HG03575 (cell line): ENCODE measurements around the gene ZNF546.

ENCODE experiments used
- ATAC-seq: cut with Tn5 transposase; IDR thresholded peaks from one replicate; pipeline ENCODE4 v1.9.1; 2021; ENCODE audit not compliant: unreplicated experiment, insufficient number of reproducible peaks, low FRiP score; ENCODE audit errors: extremely low read depth

Gene ZNF546

DNA sequence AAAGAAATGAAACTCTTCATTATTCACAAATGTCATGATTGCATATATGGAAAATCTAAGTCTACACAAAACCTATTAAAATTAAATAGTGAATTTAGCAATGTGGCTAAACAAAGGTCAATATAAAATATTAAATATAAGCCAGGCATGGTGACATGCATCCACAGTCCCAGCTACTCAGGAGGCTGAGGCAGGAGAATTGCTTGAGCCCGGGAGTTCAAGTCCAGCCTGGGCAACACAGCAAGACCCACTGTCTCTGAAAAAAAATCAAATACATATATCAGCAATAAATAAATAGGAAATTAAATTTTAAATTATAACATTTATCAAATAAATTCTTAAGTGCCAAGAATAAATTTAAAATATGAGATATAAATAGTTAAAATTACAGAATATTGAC, 14.0 kb upstream of the ZNF546 start:
- ATAC-seq, result no peak

DNA sequence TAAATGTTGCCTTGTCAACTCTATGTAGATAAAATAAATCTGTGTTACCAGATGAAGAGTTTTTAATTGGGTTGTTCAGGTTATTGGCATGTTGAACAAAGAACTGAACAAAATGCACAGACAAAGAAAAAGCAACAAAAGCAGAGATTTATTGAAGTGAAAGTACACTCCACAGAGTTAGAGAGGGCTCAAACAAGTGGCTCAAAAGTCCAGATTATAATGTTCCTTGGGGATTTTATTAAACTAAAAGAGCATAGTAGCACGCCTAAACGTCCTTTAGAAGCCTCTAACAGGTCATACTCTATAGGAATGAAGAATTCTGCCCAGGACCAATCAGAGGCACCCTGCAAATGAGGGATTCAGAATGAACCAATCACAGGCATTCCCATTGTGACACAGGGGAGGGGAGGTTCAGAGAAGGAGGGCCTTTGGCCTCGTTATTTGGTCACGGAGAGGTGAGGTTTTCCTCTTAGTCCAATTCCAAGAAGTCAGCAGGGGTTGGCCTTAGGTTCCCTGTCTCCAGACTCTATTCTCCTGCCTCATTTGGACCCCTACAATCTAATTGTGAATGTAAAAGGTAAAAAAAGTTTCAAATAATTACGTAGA, 13.1 kb upstream of the ZNF546 start:
- no peak for ATAC-seq

DNA sequence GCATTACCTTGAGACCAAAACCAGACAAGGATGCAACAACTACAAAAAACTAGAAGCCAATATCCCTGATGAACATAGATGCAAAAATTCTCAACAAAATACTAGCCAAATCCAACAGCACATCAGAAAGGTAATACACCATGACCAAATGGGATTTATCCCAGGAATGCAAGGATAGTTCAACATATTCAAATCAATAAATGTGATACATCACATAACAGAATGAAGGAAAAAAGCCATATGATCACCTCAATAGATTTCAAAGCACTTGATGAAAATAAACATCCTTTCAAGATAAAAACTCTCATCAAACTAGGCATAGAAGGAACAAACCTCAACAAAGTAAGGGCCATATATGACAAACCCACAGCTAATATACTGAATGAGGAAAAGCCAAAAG, 10.2 kb upstream of the ZNF546 start:
- ATAC-seq, result no peak

DNA sequence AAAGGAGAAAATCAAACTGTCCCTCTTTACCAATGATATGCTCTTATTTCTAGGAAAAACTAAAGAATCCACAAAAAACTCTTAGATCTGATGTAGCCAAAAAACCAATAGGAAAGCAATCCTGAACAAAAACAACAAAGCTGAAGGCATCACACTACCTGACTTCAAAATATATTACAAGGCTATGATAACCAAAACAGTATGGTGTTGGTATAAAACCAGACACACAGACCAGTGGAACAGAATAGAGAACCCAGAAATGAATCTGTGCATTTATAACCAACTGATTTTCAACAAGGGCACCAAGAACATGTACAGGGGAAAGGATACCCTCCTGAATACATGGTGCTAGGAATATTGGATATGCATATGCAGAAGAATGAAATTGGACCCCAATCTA, 9.7 kb upstream of the ZNF546 start:
- ATAC-seq, result no peak

DNA sequence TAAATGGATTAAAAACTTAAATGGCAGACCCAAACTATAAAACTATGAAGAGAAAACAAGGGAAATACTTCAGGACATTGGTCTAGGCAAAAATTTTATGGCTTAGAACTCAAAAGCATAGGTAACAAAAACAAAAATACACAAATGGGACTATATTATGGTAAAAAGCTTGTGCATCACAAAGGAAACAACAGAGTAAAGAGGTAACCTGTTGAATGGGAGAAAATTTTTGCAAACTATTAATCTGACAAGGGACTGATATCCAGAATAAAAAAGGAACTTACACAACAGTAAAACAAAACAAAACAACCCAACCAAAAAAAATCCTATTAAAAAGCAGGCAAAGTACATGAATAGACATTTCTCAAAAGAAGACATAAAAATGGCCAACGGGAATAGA, 9.3 kb upstream of the ZNF546 start:
- ATAC-seq, result no peak

DNA sequence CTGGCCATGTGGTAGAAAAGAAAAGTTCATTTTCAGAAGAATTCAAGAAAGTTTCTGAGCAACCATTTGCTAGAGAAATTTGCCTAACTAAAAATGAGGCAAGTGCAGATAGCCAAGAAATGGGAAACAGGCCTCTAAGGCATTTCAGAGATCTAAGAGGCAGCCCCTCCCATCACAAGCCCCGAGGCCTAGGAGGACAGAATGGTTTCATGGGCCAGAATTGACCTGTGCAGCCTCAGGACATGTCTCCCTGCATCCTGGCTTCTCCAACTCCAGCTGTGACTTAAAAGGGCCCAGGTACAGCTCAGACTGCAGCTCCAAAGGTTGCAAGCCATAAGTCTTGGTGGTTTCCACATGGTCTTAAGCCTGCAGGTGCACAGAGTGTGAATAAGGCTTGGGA, 3.3 kb upstream of the ZNF546 start:
- no peak for ATAC-seq

DNA sequence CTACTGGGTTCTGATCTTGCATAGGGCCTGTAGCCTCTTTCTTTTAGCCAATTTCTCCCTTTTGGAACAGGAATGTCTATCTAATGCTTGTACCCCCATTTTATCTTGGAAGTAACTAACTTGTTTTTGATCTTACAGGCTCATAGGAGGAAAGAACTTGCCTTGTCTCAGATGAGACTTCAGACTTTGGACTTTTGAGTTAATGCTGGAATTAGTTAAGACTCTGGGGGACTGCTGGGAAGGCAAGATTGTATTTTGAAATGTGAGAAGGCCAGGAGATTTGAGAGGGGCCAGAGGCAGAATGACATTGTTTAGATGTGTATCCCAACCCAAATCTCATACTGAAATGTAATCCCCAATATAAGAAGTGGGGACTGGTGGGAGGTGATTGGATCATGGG, 2.5 kb upstream of the ZNF546 start:
- ATAC-seq, result no peak

DNA sequence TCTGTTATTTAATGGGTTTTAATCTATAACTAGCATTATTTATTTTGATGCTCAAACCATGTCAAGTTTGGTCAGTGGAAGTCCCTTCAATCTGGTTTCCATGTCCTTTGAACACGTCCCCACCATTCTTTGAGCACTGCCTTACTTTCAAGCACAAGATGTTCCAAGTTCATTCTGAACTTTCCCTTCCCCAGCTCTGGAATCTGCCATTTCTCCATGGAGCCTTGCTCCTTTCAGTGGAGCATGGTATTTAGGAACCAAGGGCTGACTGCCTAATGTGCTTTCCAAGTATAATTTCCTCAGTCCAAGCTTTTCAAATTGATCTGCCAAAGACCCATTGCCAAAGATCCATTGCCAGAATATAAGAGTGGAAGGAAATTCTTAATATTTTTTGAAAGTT, 1.1 kb upstream of the ZNF546 start:
- ATAC-seq, result no peak

DNA sequence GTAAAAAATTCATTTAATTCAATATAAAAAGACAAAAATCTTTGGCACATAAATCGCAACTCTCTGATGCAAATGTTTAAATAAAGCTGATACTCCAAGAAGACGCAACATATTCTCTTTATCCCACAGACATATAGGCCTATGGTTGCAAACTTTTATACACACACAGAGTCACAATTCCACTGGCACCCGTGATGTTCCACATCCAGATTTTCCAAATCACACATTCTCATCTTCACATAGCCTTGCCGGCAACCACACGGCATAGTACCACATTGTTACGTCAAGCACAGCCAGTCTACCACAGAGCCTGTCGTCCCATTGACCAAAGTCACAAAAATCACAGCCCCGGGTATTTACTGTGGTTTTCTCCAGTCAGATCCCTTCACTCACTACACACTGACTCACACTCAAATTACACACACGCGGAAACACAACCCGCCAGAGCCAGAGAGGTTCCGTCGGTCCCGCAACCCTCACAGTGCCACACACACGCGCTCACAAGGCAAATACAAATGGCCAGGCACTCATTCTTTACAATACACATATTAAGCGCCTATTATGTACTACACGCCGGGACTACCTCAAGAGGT, 546 bp upstream of the ZNF546 start:
- no peak for ATAC-seq

DNA sequence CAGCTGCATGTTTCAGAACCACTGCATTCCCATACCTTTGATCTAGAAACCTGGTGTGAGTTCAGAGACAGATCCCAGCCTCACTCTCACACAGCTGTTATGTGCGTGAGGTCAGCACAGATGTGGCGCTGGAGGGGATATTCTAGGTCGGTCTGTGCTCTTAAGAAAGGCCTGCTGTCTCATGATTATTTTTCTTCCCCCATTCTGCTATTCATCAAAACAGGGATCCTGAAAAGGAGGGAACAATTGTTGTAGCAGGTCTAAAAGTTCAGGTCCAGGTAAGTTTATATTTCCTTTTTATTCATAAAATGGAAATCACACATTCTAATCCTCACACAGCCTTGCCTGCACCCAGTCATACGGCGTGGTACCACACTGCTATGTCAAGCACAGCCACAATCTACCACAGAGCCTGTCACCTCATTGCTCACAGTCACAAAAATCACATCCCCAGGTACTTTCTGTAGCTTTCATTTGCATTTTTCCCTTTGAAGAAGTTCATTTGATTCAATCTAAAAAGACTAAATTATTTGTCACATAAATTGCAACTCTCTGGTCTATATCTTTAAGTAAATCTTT, 867 bp downstream of the ZNF546 start:
- no peak for ATAC-seq

DNA sequence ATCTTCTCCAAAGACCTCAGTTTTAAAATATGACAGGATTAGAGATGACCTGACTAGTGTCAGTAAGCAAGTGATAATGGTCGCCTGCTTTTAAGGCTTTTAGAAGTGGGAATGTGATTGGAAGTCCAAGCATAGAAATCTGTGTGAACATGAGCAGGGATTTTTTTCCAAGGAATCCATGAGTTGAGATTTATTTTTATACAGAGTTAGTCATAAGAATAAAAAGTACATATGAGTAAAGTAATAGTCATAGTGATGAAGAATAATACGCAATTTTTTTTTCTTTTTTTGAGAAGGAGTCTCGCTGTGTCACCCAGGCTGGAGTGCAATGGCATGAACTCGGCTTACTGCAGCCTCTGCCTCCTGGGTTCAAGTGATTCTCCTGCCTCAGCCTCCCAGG, 1.6 kb downstream of the ZNF546 start:
- ATAC-seq, result no peak

DNA sequence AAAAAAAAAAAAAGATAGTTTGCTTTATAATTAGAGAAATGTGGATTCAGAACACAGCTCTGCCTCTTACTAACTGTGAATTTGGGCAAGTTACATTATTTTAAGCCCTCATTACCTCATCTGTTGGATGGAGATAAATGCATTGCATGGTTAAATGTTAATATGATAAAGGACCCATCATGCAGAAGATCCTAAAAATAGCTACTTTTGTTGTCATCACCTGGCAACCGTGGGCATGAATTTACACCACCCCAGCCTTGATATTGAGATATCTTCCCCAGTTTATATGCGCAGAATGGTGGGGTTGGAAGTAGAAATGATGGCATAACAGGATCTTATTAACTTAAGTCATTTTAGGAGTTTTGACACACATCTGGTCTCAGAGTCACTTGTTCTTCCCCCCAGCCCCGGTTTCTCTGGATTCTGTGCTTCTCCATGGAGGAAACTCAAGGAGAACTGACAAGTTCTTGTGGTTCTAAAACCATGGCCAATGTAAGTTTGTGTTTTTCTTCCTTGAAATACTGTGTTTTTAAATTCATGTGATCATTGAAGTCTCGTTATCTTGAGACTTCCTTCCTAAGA, 8.9 kb downstream of the ZNF546 start:
- no peak for ATAC-seq

DNA sequence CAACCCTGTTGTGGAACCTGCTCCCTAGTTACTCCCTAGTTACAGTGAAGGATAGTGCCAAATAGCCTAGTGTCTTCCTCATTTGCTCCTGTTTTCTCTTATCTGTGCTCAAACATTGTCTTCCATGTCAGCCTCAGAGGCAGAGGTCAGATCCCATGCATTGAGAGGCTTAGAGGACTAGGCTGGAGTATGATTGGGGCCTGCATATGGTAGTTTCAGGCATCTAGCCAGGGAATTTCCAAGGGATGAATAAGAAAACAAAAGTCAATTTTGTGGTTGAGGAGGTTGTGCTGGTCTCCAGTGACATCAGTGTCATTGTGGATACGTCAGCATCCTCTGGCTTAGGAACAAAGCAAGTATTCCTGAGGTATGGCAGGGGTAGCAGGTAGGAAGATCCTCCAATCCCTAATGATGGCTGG, 9.4 kb downstream of the ZNF546 start:
- no peak for ATAC-seq

DNA sequence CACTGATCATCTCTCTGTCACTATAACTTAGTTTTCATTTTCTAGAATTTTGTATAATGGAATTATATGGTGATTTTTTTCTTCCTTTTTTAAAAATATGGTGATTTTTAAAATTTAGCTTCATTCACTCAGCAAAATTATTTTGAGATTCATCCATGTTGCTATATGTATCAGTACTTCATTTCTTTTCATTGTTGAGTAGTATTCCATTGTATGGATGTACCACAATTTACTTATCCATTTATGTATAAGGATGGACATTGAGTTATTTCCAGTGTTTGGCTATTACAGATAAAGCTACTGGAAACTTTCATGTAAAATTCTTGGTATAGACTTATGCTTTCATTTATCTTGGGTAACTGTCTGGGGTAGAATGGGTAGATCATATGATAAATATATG, 12.8 kb downstream of the ZNF546 start:
- no peak for ATAC-seq

DNA sequence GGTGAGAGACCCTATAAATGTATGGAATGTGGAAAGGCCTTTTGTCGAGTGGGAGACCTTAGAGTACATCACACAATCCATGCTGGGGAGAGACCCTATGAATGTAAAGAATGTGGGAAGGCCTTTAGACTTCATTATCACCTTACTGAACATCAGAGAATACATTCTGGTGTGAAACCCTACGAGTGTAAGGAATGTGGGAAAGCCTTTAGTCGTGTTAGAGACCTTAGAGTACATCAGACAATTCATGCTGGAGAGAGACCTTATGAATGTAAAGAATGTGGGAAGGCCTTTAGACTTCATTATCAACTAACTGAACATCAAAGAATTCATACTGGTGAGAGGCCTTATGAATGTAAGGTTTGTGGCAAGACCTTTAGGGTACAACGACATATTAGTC, 17.1 kb downstream of the ZNF546 start:
- no peak for ATAC-seq

DNA sequence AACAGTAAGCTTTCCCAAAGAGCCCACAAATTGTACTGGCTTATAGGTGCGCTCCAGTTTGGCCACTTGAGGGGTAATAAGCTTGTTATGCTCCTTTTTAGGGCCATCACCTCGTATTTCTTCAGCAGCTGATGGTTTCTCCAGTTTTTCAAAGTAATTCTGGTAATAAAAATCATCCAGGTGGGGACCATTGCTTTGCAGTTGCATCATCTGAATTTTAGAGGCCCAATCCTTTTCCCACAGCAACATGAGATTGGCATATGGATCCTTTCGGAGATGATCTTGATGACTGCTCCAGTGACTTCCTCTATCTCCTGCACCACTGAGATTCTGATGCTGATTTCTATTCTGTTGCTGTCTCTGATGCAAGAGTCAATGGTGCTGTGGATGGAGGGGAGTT, 27.1 kb downstream of the ZNF546 start:
- no peak for ATAC-seq

DNA sequence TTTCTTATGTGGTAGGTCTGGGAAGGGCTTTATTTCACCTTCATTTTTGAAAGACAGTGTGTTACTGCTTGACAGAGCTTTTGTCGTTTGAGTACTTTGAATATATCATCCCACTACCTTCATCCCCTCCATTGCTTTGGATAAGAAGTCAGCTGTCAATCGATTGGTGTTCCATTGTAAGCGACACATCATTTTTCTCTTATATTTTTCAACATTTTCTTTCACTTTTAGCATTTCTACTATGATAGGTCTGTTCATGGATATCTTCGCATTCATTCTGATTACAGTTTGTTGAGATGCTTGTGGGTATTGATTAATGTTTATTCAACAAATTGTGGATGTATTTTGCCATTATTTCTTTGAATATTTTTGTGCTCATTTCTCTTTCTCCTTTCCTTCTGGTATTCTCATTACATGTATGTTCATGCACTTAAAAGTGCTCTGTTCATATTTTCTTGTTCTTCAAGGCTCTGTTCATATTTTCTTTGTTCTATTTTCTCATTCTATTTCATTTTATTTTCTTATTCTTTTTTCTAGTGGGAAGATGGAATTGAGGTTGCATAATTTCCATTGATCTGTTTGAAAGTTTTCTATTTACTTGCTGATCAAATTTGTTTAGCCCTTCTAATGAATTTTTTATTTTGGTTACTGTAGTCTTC, 29.2 kb downstream of the ZNF546 start:
- no peak for ATAC-seq

DNA sequence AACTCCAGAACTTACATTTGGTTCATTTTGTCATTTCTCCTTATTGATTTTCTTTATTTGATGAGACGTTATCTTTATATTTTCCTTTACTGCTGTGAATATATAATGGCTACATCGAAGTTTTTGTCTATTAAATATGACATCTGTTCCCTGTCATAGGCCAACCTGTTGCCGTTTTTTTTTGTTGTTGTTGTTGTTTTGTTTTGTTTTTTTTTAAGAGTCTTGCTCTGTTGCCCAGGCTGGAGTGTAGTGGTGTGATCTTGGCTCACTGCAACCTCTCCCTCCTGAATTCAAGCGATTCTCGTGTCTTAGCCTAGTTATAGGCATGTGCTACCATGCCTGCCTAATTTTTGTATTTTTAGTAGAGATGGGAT, 29.7 kb downstream of the ZNF546 start:
- no peak for ATAC-seq

DNA sequence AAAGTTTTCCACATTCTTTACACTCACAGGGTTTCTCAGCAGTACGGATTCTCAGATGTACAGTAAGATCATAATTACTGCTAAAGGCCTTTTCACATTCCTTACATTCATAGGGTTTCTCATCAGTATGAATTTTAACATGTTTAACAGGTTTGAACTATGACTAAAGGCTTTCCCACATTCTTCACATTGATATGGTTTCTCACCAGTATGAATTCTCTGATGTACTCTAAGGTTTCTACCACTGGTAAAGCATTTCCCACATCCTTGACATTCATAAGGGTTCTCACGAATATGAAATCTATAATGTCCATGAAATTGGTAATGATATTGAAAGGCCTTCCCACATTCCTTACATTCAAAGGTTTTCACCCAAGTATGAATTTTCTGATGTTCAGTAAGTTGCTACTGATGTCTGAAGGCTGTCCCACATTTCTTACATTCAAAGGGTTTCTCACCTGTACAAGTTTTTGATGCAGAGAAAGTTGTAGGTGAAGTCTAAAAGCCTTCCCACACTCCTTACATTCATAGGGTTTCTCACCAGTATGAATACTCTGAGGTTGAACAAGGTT, 37.2 kb downstream of the ZNF546 start:
- ATAC-seq, result no peak

DNA sequence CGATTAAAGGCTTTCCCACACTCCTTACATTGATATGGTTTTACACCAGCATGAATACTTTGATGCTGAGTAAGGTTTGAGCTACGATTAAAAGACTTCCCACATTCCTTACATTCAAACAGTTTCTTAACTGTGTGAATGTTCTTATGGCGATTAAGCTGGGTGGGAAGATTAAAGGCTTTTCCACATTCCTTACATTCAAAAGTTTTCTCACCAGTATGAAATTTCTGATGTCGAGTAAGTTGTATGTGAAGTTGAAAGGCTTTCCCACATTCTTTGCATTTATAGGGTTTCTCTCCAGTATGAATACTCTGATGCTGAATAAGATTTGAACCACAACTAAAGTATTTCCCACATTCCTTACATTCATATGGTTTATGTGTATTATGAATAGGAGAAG, 39.1 kb downstream of the ZNF546 start:
- ATAC-seq, result no peak
